HG03571 (cell line): ENCODE results near the gene PDCD1.

Experiments
- ATAC-seq: cut with Tn5 transposase; IDR thresholded peaks from one replicate; pipeline ENCODE4 v1.9.1; 2021; ENCODE audit not compliant: unreplicated experiment

Gene PDCD1

DNA sequence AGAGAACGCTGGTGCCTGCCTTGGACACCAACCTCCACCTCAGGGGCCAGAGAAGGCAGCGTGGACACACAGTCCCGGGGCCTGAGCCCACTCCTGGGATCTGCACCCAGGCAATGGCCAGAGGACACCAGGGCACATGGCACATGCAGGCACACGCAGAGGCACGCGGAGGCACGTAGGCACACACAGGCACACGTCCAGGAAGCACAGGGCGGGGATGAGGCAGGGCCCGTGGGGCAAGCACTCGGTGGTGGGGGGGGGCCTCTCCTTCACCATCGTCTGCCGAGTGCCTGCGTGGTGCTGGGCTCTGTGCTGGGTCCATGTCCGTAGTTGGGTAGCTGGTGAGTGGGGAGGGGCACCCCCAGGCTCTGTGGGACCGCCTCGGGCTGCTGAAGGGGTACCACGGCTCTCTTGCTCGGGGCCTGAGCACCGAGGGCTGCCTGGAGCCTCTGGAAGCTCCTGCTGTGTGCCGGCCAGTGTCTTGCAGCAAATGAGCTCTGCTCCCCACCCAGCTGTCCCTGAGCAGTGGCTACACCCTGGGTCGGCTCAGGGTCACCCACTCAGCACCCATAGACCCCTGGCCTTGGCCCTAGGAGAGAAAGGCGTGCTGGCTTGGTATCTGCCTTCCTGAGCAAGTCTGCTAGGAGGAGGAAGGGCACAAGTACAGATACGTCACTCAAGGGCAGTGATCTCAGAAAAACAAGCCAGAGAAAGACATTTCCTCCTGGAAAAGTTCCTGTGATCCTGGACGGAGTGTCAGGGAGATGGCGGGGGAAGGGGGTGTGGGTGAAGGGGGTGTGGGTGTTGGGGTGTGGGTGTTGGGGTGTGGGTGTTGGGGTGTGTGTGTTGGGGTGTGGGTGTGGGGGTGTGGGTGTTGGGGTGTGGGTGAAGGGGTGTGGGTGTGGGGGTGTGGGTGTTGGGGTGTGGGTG lies 37.3 kb upstream of the PDCD1 start:
- no peak for ATAC-seq

DNA sequence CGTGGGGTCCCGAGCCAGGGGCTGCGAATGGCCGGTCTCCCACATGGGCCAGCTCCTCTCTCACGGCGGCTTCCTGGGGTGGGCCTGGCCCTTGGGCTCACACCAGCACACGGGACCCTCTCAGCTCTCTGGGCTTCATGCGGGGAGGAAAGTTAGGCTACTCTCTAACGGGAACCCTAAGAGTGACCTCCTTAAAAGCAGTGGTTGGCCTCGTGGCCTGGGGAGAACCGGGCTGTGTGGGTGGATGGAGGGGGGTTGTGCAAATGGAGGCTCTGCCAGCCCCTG lies 36.7 kb upstream of the PDCD1 start:
- no peak for ATAC-seq

GRCh38 chr2:241894681-241895426 lies 36.2 kb upstream of the PDCD1 start:
- no peak for ATAC-seq

GRCh38 chr2:241894056-241894641 lies 35.5 kb upstream of the PDCD1 start:
- ATAC-seq, result no peak

DNA sequence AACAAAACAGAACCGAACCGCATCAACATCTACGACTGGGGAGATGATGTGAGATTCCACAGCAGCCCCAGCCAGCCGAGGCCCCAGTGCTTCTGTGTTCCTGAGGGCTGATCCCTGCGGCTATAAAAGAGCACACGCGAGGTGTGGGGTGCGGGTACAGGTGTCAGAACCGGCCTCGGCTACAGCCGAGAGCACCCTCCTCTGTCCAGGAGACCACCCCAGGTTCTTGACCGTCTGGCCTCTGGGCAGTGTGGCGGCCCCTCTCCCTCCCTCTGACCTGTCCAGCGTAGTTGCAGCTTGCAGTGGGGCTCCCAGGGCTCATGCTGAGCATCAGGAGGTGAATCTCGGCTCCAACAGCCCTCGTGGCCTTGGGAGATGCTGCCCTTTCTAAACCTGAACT lies 34.6 kb upstream of the PDCD1 start:
- ATAC-seq, result no peak

GRCh38 chr2:241892299-241893137 lies 33.8 kb upstream of the PDCD1 start:
- no peak for ATAC-seq

GRCh38 chr2:241891988-241892298 lies 33.2 kb upstream of the PDCD1 start:
- no peak for ATAC-seq

DNA sequence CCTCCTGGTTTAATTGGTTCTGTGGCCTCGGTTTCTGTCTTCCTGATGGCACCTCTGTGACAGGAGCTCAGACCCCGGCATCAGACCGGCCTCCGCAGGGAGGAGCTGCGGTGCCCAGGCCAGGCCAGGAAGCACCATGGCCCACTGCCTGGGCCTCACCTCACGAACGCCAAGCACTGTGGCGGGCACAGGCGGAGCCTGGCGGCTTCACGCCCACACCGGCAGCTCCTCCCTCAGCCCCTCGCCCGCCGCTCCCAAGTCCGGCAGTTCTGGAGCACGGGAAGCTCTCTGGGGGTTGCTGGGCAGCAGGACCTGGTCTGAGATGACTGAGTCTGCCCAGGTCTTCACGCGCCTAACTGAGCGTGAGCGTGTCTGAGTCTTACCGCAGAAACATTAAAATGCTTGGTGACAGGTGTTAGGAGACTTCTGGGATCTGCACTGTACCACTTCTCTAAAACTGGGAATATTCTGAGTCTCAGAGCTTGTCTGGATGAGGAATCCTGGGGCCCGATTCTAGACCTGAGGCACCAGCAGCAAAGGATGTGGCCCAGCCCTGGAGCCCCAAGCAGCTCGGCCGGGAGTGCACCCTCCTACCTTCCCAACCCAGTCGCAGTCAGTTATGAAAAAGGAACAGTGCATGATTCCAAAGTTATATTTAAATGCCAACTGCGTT lies 32.8 kb upstream of the PDCD1 start:
- no peak for ATAC-seq

GRCh38 chr2:241890524-241891235 lies 32.0 kb upstream of the PDCD1 start:
- no peak for ATAC-seq

- no peak for ATAC-seq
These were observed 29.9 kb upstream of the PDCD1 start for GRCh38 chr2:241888641-241889040.

DNA sequence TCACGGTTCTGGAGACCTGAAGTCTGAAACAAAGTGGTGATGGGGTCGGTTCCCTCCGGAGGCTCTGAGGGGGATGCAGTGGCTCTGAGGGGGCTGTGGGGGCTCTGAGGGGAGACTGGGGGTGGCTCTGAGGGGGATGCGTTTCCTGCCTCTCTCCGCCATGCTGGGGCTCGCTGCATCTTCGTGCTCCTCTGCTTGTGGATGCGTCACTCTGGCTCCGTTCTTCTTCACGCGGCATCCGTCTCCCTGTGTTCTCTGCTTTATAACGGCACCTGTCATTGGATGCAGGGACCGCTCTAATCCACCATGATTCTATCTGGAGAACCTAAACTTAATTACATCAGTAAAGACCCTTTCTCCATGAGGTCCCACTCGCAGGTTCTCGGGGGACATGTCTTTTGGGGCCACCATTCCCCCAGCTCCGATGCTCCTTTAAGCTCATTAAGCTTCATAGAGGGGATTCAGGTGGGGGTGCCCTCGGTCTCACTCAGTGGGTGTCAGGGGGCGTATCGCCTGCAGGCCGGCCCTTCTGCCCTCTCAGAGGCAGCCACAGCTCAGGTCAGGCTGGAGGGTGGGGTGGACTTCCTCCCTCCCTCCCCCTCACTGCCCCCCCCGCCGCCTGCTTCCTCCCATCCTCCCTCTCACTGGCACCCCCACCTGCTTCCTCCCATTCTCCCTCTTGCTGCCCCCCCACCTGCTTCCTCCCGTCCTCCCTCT lies 29.3 kb upstream of the PDCD1 start:
- ATAC-seq, result no peak

DNA sequence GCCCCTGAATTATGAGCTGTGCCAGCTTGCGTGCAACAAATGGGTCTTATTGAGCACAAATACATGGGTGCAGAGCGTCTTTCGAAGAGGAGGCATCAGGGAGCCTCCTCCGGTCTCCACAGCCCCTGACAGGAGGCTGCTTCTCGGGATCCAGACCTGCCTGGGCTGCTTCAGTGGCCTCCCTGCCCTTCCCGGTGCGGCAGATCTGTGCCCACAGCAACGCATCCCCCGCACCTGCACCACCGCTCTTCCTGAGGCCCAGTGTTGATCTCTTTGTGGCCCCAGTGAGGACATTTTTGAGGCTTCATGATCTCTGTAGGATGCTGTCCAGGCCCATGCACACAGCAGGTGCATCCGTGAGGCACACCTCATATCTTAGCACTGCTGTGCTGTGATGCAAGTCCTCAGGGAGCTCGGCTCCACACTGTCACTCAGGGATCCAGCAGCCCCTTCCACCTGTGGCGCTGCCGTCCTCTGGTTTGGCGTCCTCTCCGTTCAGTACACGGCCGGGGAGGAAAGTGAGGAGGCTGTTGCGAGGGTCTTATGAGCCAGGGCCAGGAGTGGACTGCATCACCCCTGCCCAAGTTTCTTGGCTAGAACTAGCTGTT lies 28.2 kb upstream of the PDCD1 start:
- ATAC-seq, result no peak

DNA sequence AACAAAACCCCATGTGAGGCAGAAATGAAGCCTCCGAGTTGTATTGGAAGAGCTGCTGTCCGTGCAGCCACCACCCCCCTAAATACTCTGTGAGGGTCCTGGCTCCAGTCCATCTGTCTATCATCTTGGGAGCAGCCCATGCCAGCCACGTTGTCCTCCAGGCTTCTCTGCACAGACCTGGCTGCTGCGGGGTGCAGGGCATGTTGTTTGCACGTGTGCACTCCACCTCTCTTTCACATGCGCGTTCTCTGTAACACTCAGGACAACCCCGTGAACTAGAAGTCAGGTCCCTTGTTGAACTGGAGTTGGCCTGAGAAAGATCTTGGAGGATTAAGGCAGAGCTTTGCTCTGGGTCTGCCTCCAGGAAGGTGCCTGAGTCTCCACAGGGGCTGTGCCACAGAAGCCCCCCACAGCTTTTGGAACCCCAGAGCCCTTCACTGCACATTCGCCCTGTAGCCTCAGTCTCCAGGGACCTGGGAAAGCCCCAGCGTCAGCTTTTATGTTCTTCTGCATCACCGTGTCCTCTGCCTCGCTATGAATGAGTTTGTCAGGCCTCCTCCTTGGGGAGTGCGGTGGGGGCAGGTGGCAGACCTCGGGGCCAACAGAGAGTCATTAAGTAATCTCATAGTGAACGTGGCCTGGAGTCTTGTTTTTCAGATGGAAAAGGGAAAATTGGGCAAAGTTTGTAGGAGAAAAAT lies 27.4 kb upstream of the PDCD1 start:
- no peak for ATAC-seq

DNA sequence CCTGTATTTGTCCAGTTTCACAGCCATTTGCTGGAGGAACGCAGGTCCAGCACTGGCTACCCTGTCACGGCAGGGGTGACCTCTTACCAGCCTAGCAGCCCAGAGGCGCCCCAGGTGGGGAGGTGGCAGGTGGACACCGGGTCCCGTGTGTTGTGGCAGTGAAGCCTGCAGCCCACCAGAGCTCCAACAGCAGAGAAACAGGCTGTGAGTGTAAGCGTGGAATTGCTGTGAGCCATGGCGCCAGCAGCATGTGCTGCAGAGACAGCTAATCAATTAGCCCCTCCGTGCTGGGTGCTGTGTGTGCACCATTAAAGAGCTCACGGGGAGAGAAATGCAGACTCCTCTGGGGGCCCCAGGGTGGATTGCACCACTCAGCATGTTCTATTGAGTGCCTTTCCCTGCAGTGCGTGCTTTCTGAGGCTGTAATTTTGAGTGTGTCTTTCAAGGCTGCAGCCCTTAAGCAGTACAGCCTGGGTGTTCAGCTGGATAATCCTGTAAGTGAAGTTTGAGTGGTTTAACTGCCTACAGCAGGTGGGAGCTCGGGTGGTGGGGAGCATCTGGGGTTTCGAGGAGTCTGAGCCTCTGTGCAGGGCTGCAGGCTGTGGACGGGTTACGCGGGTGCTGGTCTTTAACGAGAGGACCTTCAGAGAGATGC lies 26.7 kb upstream of the PDCD1 start:
- ATAC-seq, result no peak

GRCh38 chr2:241884951-241885290 lies 26.2 kb upstream of the PDCD1 start:
- no peak for ATAC-seq

DNA sequence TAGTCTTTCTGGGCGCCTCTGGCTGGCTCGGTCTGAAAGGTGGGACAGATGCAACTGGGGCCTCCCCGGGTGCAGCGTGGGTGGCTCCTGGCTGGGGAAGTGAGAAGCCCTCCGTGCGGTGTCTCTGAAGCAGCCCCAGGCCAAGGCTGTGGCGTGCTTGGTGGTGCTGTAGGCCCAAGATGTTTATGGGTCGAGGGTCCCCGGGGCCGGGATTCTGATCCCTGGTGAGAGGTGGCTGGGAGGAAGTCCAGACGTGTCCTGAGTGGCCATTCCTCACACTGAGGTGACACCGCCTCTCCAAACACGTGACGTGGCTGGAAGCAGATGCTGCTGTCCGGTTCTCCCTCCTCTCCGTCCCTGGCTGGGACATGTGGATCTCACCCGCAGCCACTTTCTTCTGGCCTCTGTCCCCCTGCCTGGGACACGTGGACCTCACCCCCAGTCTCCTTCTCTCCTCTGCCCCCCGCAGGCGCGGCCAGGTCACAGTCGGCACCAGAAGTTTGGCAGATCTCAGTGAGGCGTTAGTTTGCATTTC lies 23.5 kb upstream of the PDCD1 start:
- peak; percentile 54 for ATAC-seq

GRCh38 chr2:241880311-241881073 lies 21.8 kb upstream of the PDCD1 start:
- ATAC-seq, result no peak
